Ammon's horn (tissue), 1 donor: ENCODE results near the gene CPED1.
A peak's percentile ranks its signal among the peaks of the same experiment; 100 is the strongest.
"Not testable (repeated sequence)": the region's sequence is repeated elsewhere in the genome, so short reads cannot be mapped to it uniquely, and the experiment has no call there.

Experiments used
- DNase-seq: peaks from one replicate; pipeline ENCODE4 v3.0.0-alpha.2; 2016; ENCODE audit warnings: low spot score

Gene CPED1

DNA sequence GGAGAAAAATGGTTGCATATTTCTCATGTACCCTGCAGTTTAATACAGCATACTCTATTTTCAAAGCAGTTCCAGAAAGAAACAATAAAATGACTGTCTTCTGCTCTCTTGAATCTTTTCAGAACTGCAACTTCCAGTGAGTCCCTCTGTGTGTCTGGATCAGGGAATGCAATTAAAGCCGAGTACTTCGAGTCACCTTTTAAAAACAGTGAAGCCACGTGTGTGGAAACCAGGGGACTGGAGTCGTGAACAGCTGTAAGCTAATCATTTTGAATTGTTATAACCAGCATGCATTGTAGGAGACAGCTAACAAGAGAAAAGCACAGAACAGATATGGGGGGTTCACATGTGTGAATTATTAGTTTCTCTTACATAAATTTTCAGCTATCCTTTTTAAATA is 109.1 kb downstream of the CPED1 start:
- DNase-seq: no peak

- no peak for DNase-seq
Observed at GRCh38 chr7:121099572-121099971, 111.1 kb downstream of the CPED1 start.

- no peak for DNase-seq
Observed at GRCh38 chr7:121101083-121101482, 112.6 kb downstream of the CPED1 start.

DNA sequence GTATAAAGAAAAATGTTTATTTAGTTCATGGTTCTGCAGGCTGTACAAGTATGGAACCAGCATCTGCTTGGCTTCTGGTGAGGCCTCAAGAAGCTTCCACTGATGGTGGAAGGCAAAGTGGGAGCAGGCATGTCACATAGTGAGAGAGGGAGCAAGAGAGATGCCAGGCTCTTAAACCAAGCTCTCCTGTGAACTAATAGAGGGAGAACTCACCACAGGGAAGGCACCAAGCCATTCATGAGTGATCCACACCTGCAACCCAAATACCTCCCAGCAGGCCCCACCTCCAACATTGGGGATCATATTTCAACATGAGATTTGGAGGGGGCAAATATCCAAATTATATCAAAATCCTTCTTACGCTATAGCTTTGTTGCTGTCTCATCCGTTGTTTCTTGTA is 113.1 kb downstream of the CPED1 start:
- DNase-seq: no peak

GRCh38 chr7:121102619-121103018 is 114.1 kb downstream of the CPED1 start:
- DNase-seq: no peak

DNA sequence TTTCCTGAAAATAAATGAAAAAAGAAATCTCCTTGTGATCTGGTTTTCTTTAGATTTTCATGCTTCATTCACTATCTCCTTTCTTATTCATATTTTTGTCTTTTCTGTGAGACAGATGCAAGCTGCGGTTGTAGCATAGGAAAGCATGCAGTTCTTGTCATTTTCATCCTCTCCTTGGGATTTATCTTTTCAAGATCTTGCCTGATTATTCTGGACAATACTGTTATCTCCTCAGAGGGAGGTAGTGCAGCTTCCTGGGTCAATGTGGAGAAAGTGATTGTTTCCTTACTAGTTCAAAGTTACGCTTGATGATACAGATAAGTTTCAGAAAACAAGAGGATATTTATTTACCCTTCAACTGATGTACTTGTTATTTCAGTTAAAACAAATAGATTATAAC is 114.6 kb downstream of the CPED1 start:
- no peak for DNase-seq

DNA sequence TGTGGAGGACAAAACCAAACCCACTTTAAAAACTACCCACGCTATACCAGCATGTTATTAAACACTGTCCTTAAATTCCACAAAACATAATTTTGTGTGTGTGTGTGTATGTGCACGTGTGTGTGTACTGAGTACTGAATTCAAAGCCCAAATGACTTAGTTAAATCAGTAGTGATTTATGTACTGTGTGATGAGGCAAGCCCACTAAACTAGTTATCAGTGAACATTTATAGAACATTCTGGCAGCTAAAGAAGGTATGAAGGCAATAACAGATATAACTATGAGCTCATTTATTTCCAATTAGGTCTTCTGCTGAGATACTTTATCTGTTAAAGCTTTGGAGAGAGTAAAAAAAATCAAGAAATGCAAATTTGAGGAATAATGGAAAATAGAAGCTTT is 115.1 kb downstream of the CPED1 start:
- DNase-seq: no peak

DNA sequence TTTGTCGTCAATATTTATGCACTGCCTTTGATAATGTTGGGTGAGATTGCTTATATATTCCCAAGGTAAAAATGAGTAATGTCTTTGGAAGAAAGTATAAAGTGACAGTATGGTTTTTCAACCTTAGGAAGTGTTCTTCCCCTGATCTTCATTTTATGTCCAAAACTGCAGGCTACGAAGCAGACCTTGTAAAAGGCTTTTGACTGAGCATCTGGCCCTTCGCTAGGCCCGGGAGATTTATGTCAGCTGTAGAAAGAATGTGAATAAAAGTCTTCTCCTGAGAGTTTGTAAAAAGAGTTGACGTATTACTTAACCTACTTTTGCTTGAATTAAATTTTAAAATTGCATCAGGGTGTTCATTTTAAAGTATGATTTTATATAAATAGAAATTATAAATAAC is 116.8 kb downstream of the CPED1 start:
- no peak for DNase-seq

- peak; percentile 60 for DNase-seq
Observed at GRCh38 chr7:121107923-121108498, 119.5 kb downstream of the CPED1 start.

DNA sequence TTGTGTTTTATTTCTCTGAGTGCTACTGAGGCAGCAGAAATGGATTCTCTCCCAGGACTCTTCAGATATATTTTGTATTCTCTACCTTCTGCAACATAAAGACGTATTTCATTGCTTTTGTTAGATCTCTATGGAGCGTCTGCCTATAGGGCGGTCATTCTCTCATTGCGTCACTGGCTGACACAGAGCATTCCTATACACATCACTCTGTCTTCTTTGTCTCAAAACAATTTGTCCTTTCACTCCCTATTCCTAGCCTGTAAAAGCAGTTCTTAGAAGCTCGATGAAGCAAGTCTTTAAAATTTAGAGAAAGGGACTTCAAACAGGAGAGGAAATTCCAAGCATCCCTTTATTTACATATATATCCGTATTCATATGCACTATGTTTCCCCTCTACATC is 120.6 kb downstream of the CPED1 start:
- DNase-seq: no peak

GRCh38 chr7:121113288-121113687 is 124.8 kb downstream of the CPED1 start:
- no peak for DNase-seq

- no peak for DNase-seq
Observed at GRCh38 chr7:121116396-121116795, 127.9 kb downstream of the CPED1 start.

GRCh38 chr7:121119047-121119446 is 130.5 kb downstream of the CPED1 start:
- no peak for DNase-seq

GRCh38 chr7:121123032-121123431 is 134.5 kb downstream of the CPED1 start:
- no peak for DNase-seq

DNA sequence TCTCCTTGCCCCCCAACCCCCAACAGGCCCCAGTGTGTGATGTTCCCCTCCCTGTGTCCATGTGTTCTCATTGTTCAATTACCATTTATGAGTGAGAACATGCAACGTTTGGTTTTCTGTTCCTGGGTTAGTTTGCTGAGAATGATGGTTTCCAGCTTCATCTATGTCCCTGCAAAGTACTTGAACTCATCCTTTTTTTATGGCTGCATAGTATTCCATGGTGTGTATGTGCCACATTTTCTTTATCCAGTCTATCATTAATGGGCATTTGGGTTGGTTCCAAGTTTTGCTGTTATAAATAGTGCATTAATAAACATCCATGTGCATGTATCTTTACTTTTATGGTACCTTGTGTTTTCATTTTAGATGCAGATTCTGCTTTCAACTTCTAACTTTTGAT is 136.9 kb downstream of the CPED1 start:
- not testable (repeated sequence) for DNase-seq

DNA sequence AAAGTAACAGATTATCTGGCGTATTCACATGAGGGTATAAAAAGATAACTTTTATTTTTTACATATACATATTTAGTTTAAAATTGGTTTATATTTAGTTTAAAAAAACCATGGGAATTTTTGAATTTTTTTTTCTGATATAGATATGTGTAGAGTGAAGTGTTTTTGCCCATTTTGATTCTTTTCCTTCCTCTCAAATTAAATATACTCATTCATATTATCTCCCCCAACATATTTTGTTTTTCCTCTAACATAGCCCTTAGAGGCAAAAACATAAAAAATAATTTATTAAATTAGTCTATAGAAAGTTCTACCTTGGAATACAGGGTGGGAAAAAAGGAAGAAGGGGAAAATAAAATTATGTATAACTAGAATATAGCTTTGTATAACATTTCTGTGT is 137.7 kb downstream of the CPED1 start:
- no peak for DNase-seq

- DNase-seq: no peak
Observed at GRCh38 chr7:121126801-121127534, 138.5 kb downstream of the CPED1 start.

- DNase-seq: no peak
Observed at GRCh38 chr7:121132940-121133339, 144.4 kb downstream of the CPED1 start.

DNA sequence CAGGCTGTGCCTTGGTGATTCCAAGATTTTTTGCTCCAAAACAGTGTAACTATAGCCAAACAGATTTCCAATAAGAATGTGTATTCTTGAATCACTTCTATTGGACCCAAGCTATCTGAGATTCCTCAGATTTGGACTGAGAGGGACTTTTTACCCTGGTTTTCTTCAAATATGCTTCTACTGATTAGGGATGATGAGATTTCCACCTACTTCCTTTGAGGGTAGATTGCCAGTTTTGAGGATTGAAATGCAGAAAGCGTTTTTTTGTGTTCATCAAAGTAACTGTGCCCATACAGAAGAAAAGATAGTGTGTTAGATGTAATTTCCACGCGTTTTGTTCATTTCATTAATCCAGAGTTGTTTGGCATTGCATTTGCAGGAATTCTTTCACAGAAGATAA is 144.9 kb downstream of the CPED1 start:
- no peak for DNase-seq

- DNase-seq: no peak
Observed at GRCh38 chr7:121137580-121137979, 149.1 kb downstream of the CPED1 start.

GRCh38 chr7:121138262-121138933 is 149.9 kb downstream of the CPED1 start:
- DNase-seq: no peak

- DNase-seq: no peak
Observed at GRCh38 chr7:121139427-121139826, 150.9 kb downstream of the CPED1 start.

GRCh38 chr7:121140790-121141189 is 152.3 kb downstream of the CPED1 start:
- no peak for DNase-seq
